K562 (cell line): ENCODE measurements around the gene RBM15.

Source experiments
- BRD4 ChIP-seq: fragments of 200-600 bp; sonication (generic); IDR thresholded peaks from 2 replicates; pipeline ENCODE4 v1.6.1; 2017; ENCODE audit warnings: inconsistent platforms
- HNRNPH1 ChIP-seq: fragments of 200-400 bp; formaldehyde crosslinking; optimal IDR thresholded peaks from 2 replicates; pipeline ENCODE3; 2017; ENCODE audit warnings: low read depth, mild to moderate bottlenecking, low read length, moderate library complexity
- TARDBP ChIP-seq: fragments of 450-650 bp; IDR thresholded peaks from 2 replicates; pipeline ENCODE4 v1.6.1; 2016
- TCF7L2 ChIP-seq: fragments of 150-350 bp; IDR thresholded peaks from 2 replicates; pipeline ENCODE4 v1.6.1; 2016; ENCODE audit warnings: low read depth, mild to moderate bottlenecking, low read length, moderate library complexity
- ZNF274 ChIP-seq: IDR thresholded peaks from 2 replicates; pipeline ENCODE4 v1.6.1; 2011; ENCODE audit warnings: low read depth, mild to moderate bottlenecking, low read length, moderate library complexity, borderline replicate concordance

GRCh38 chr1:110387048-110387754 is 48.0 kb downstream of the RBM15 start:
- TF ChIP-seq TARDBP (no peak), BRD4 (no peak), HNRNPH1 (no peak), ZNF274 (no peak), TCF7L2 (no peak)
